ENCODE measurements around the gene PLCD1. TPM values are rescaled to one million over a fixed set of nuclear protein-coding genes. Genes with fewer than 3 reads are reported as not detected.
A peak's percentile ranks its signal among the peaks of the same experiment; 100 is the strongest.

Gene PLCD1
- total and polyA plus RNA-seq, 4 donors: 12.5 to 30.1 (median 26.4) TPM

DNA sequence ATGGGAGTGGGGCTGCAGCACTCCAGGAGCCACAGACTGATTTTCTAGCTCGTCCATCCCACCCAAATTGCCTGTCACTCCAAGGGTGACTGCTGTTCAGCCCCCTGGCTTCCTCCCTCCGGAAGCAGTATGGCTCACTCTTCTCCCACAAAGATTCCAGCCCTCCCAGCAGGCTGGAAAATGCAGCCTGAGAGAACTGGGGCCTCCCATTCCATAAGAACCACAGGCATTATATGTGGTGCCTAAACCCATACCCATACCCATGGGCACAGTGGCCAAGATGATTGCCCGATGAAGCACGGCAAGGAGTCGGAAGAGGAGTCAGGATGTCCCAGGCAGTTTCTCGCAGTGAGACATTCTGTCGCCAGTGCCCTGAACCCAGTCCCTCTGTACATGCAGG is 44.8 kb downstream of the PLCD1 start:
- H3K27ac ChIP-seq (ENCODE audit: low read depth, low read length): no peak overlapping the region
- H3K36me3 ChIP-seq (ENCODE audit: control insufficient read depth, insufficient read depth, low read length): peaks cover 13% of the 10 kb centered on the region
- no peak for DNase-seq (ENCODE audit: low read depth in 4 of 6, low spot score in 6 of 6)
- 97% methylated on average over 6 of the region's 7 CpGs for WGBS (ENCODE audit: insufficient coverage)
- no peaks in the 10 kb centered on the region for H3K27me3 ChIP-seq (ENCODE audit: control insufficient read depth, insufficient read depth, low read length)
- H3K4me3 ChIP-seq (ENCODE audit: low read depth, low read length): no peak overlapping the region
- H3K4me1 ChIP-seq (ENCODE audit: control insufficient read depth, insufficient read depth, low read length): peaks cover 5% of the 10 kb centered on the region
- no peaks in the 10 kb centered on the region for H3K9me3 ChIP-seq (ENCODE audit: control insufficient read depth, insufficient read depth, low read length)

GRCh38 chr3:37984051-37984450 is 45.4 kb downstream of the PLCD1 start:
- no peaks in the 10 kb centered on the region for H3K27me3 ChIP-seq (ENCODE audit: control insufficient read depth, insufficient read depth, low read length)
- DNase-seq (ENCODE audit: low read depth in 4 of 6, low spot score in 6 of 6): no peak
- WGBS (ENCODE audit: insufficient coverage): 77% methylated on average over 5 of the region's 7 CpGs

DNA sequence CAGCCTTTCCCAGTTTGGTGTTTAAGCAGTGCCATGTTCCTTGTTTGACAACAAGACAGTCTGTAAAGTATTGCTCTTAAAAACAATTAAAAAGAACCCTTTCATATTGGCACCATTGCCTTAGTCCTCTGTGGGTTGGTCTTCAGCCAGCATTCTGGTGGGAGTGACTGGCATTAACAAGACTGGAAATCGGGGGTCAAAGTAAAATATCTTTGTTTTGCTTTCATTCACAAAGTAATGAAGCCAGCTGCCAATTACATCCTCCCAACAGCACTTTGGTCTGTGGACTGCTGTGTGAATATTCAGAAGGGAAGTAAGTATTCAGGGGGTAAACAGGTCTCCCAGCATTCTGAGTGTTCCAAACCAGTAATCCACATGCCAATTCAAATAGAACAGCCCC is 47.1 kb downstream of the PLCD1 start:
- no CpG with 5 or more reads among the region's 1 CpG for WGBS (ENCODE audit: insufficient coverage)
- Histone ChIP-seq H3K4me3 (ENCODE audit: low read depth, low read length) (no peak overlapping the region), H3K9me3 (ENCODE audit: control insufficient read depth, insufficient read depth, low read length) (no peaks in the 10 kb centered on the region), H3K36me3 (ENCODE audit: control insufficient read depth, insufficient read depth, low read length) (peaks cover 15% of the 10 kb centered on the region), H3K27ac (ENCODE audit: low read depth, low read length) (no peak overlapping the region), H3K27me3 (ENCODE audit: control insufficient read depth, insufficient read depth, low read length) (no peaks in the 10 kb centered on the region), H3K4me1 (ENCODE audit: control insufficient read depth, insufficient read depth, low read length) (peaks cover 5% of the 10 kb centered on the region)
- no peak for DNase-seq (ENCODE audit: low read depth in 4 of 6, low spot score in 6 of 6)

More at GRCh38 chr3:37984051-37984450, 45.4 kb downstream of the PLCD1 start:
- H3K27ac ChIP-seq (ENCODE audit: low read depth, low read length): no peak overlapping the region
- no peaks in the 10 kb centered on the region for H3K9me3 ChIP-seq (ENCODE audit: control insufficient read depth, insufficient read depth, low read length)
- H3K36me3 ChIP-seq (ENCODE audit: control insufficient read depth, insufficient read depth, low read length): peaks cover 13% of the 10 kb centered on the region
- no peak overlapping the region for H3K4me3 ChIP-seq (ENCODE audit: low read depth, low read length)
- peaks cover 5% of the 10 kb centered on the region for H3K4me1 ChIP-seq (ENCODE audit: control insufficient read depth, insufficient read depth, low read length)

- Histone ChIP-seq H3K9me3 (ENCODE audit: control insufficient read depth, insufficient read depth, low read length) (no peaks in the 10 kb centered on the region), H3K36me3 (ENCODE audit: control insufficient read depth, insufficient read depth, low read length) (peaks cover 21% of the 10 kb centered on the region), H3K27me3 (ENCODE audit: control insufficient read depth, insufficient read depth, low read length) (no peaks in the 10 kb centered on the region), H3K27ac (ENCODE audit: low read depth, low read length) (no peak overlapping the region), H3K4me1 (ENCODE audit: control insufficient read depth, insufficient read depth, low read length) (peaks cover 5% of the 10 kb centered on the region), H3K4me3 (ENCODE audit: low read depth, low read length) (no peak overlapping the region)
- no peak for DNase-seq (ENCODE audit: low read depth in 4 of 6, low spot score in 6 of 6)
- WGBS (ENCODE audit: insufficient coverage): 92% methylated on average over 2 of the region's 2 CpGs
Measured at GRCh38 chr3:37981348-37981664, 48.1 kb downstream of the PLCD1 start.

GRCh38 chr3:37980462-37981347 is 48.7 kb downstream of the PLCD1 start:
- WGBS (ENCODE audit: insufficient coverage): 95% methylated on average over 12 of the region's 14 CpGs
- Histone ChIP-seq H3K27me3 (ENCODE audit: control insufficient read depth, insufficient read depth, low read length) (no peaks in the 10 kb centered on the region), H3K36me3 (ENCODE audit: control insufficient read depth, insufficient read depth, low read length) (peaks cover 27% of the 10 kb centered on the region), H3K4me3 (ENCODE audit: low read depth, low read length) (no peak overlapping the region), H3K9me3 (ENCODE audit: control insufficient read depth, insufficient read depth, low read length) (no peaks in the 10 kb centered on the region), H3K27ac (ENCODE audit: low read depth, low read length) (no peak overlapping the region), H3K4me1 (ENCODE audit: control insufficient read depth, insufficient read depth, low read length) (peaks cover 5% of the 10 kb centered on the region)
- DNase-seq (ENCODE audit: low read depth in 4 of 6, low spot score in 6 of 6): no peak

DNA sequence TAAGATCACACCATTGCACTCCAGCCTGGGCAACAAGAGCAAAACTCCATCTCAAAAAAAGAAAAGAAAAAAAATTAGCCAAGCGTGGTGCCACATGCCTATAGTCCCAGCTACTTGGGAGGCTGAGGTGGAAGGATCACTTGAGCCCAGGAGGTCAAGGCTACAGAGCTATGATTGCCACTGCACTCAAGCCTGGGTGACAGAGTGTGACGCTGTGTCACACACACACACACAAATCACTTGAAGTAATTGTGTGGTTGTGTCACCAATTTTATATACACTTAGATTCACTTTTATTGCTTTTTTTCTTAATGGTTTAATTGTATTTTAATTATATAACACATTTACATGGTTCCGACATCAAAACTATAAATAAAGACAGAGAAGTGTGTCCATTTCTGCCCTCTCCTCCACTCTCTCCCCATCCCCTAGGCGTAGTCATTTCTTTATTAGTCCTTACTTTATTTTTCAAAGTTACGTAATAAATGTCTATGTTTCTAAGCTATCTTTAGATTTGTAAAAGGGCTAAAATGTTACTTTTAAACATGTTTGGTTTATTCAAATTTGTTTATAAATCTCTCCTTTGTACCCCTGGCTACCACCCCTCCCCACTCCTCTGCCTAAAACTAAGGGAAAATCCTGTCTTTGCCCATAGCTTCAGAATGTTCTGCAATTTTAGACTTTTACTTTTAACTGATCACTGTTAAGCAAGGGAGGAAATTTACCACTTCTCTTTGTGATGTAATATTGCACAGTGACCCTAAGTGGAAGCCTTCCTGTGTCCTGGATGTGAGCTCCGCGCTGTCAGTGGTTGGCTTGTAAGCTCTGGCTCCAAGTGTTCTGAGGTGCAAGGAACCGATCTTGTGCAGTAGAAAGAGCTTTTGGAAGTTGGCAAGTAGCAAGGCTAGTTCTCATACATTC is 49.6 kb downstream of the PLCD1 start:
- Histone ChIP-seq H3K27me3 (ENCODE audit: control insufficient read depth, insufficient read depth, low read length) (no peaks in the 10 kb centered on the region), H3K36me3 (ENCODE audit: control insufficient read depth, insufficient read depth, low read length) (peaks cover 25% of the 10 kb centered on the region), H3K4me1 (ENCODE audit: control insufficient read depth, insufficient read depth, low read length) (peaks cover 5% of the 10 kb centered on the region), H3K9me3 (ENCODE audit: control insufficient read depth, insufficient read depth, low read length) (no peaks in the 10 kb centered on the region), H3K4me3 (ENCODE audit: low read depth, low read length) (no peak overlapping the region), H3K27ac (ENCODE audit: low read depth, low read length) (no peak overlapping the region)
- DNase-seq (ENCODE audit: low read depth in 4 of 6, low spot score in 6 of 6): no peak
- 96% methylated on average over 3 of the region's 8 CpGs for WGBS (ENCODE audit: insufficient coverage)

GRCh38 chr3:37974121-37975083 is 55.0 kb downstream of the PLCD1 start:
- H3K36me3 ChIP-seq (ENCODE audit: control insufficient read depth, insufficient read depth, low read length): peaks cover 26% of the 10 kb centered on the region
- no peaks in the 10 kb centered on the region for H3K27me3 ChIP-seq (ENCODE audit: control insufficient read depth, insufficient read depth, low read length)
- no peak overlapping the region for H3K27ac ChIP-seq (ENCODE audit: low read depth, low read length)
- no peak overlapping the region for H3K4me3 ChIP-seq (ENCODE audit: low read depth, low read length)
- WGBS (ENCODE audit: insufficient coverage): 75% methylated on average over 8 of the region's 9 CpGs
- peak in 3 of 6 donors; percentile 35 to 80 (median 69) for DNase-seq (ENCODE audit: low read depth in 4 of 6, low spot score in 6 of 6)
- H3K4me1 ChIP-seq (ENCODE audit: control insufficient read depth, insufficient read depth, low read length): peaks cover 21% of the 10 kb centered on the region
- H3K9me3 ChIP-seq (ENCODE audit: control insufficient read depth, insufficient read depth, low read length): no peaks in the 10 kb centered on the region

DNA sequence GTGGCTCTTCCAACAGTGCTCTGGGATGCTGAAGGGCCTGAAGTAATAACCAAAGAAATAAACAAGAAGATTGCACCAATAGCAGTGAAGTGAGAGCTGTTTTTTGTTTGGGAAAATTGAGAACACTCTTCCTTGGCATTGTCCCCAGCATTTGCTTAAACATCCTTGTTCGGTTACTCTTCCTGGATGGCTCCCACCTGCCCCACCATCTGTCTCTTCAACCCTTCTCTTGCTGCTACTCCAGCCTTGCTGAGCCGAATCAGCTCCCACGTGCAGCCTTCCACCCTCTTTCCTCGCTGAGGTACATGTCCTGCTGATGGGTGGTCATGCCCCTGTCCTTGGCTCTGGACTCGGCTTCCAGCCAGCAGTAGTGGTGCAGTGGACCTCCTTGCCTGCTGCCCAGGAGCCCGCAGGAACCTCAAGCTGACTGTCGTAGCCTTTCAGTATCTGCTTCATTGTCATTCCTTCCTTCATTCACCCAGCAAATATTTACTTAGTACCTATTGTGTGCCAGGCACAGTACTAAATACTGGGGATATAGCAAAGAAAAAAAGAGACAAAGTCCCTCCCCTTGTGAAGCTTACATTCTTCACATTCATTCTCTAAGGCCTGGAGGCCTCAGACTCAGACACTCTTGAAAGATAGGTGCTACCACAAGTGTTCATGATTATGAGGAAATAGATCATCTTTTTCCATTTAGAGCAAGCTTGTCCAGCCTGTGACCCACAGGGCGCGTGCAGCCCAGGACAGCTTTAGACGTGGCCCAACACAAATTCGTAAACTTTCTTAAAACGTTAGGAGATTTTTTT is 56.0 kb downstream of the PLCD1 start:
- Histone ChIP-seq H3K4me1 (ENCODE audit: control insufficient read depth, insufficient read depth, low read length) (peaks cover 29% of the 10 kb centered on the region), H3K27ac (ENCODE audit: low read depth, low read length) (no peak overlapping the region), H3K4me3 (ENCODE audit: low read depth, low read length) (no peak overlapping the region), H3K27me3 (ENCODE audit: control insufficient read depth, insufficient read depth, low read length) (no peaks in the 10 kb centered on the region), H3K9me3 (ENCODE audit: control insufficient read depth, insufficient read depth, low read length) (no peaks in the 10 kb centered on the region), H3K36me3 (ENCODE audit: control insufficient read depth, insufficient read depth, low read length) (peaks cover 29% of the 10 kb centered on the region)
- 81% methylated on average over 11 of the region's 12 CpGs for WGBS (ENCODE audit: insufficient coverage)
- DNase-seq (ENCODE audit: low read depth in 4 of 6, low spot score in 6 of 6): peak in 2 of 6 donors; percentile 14 to 80

Measured in spinal cord (tissue), 10 donors.